RWPE2 (cell line): Measurements from ENCODE around the gene URM1.
A peak's percentile ranks its signal among the peaks of the same experiment; 100 is the strongest.

ENCODE experiments used
- ATAC-seq: fragments of 200-7000 bp; cut with Tn5 transposase; 3 replicates; pipeline ENCODE4 v1.9.1; 2021; ENCODE audit warnings: low read depth
- DNase-seq: peaks from one replicate; pipeline ENCODE4 v3.0.0-alpha.2; 2020; ENCODE audit warnings: low spot score
- H3K27ac ChIP-seq: fragments of 450-650 bp; 2 replicates; pipeline ENCODE4 v1.5.1; 2017; ENCODE audit warnings: mild to moderate bottlenecking; ENCODE audit not compliant: poor library complexity, severe bottlenecking
- H3K27me3 ChIP-seq: fragments of 250-450 bp; sonication (Bioruptor Pico); 2 replicates; pipeline ENCODE4 v1.5.1; 2021; ENCODE audit warnings: mild to moderate bottlenecking, moderate library complexity; ENCODE audit not compliant: insufficient read depth, poor library complexity, severe bottlenecking
- H3K36me3 ChIP-seq: fragments of 250-450 bp; sonication (Bioruptor Pico); 2 replicates; pipeline ENCODE4 v1.5.1; 2020; ENCODE audit warnings: low read depth, mild to moderate bottlenecking, moderate library complexity
- H3K4me1 ChIP-seq: fragments of 250-450 bp; sonication (Bioruptor Pico); 2 replicates; pipeline ENCODE4 v1.5.1; 2021; ENCODE audit warnings: mild to moderate bottlenecking, moderate library complexity; ENCODE audit not compliant: insufficient read depth, poor library complexity, severe bottlenecking
- H3K4me3 ChIP-seq: fragments of 250-450 bp; sonication (Bioruptor Pico); 2 replicates; pipeline ENCODE4 v1.5.1; 2021; ENCODE audit warnings: mild to moderate bottlenecking, moderate library complexity; ENCODE audit not compliant: severe bottlenecking
- H3K9me3 ChIP-seq: fragments of 250-450 bp; sonication (Bioruptor Pico); 2 replicates; pipeline ENCODE4 v1.5.1; 2021; ENCODE audit warnings: mild to moderate bottlenecking, moderate library complexity; ENCODE audit not compliant: severe bottlenecking
- CTCF ChIP-seq: fragments of 450-650 bp; IDR thresholded peaks from one replicate; pipeline ENCODE4 v1.5.1; 2017; ENCODE audit warnings: mild to moderate bottlenecking, moderate library complexity; ENCODE audit not compliant: poor library complexity, severe bottlenecking

The URM1 gene

GRCh38 chr9:128369024-128369706 is 2.0 kb upstream of the URM1 start:
- DNase-seq: no peak
- no peak for ATAC-seq
- H3K9me3 ChIP-seq: no peaks in the 10 kb centered on the region

GRCh38 chr9:128370367-128370751 is 815 bp upstream of the URM1 start:
- no peak for DNase-seq
- H3K36me3 ChIP-seq: peaks cover 8% of the 10 kb centered on the region; the same call in 1 of the 2 replicates
- no peaks in the 10 kb centered on the region for H3K27me3 ChIP-seq
- no peaks in the 10 kb centered on the region for H3K9me3 ChIP-seq
- TF ChIP-seq CTCF: no peak
- H3K4me1 ChIP-seq: peaks cover 3% of the 10 kb centered on the region
- peak overlapping the region; percentile 62 for H3K27ac ChIP-seq
- peak; percentile 13 for ATAC-seq
- H3K4me3 ChIP-seq: peak overlapping the region; percentile 58

More at GRCh38 chr9:128369024-128369706, 2.0 kb upstream of the URM1 start:
- Histone ChIP-seq H3K27ac (no peak overlapping the region), H3K4me1 (peaks cover 3% of the 10 kb centered on the region), H3K36me3 (peaks cover 8% of the 10 kb centered on the region; the same call in 1 of the 2 replicates), H3K27me3 (no peaks in the 10 kb centered on the region), H3K4me3 (no peak overlapping the region)
- no peak for TF ChIP-seq CTCF

GRCh38 chr9:128371630-128372117 is 500 bp downstream of the URM1 start:
- Histone ChIP-seq H3K36me3 (peaks cover 15% of the 10 kb centered on the region; the same call in 1 of the 2 replicates), H3K4me1 (peaks cover 3% of the 10 kb centered on the region), H3K4me3 (peak overlapping the region; percentile 58), H3K27ac (peak overlapping the region; percentile 62), H3K9me3 (no peaks in the 10 kb centered on the region), H3K27me3 (no peaks in the 10 kb centered on the region)
- DNase-seq: no peak
- ATAC-seq: no peak; the same call in 2 of the 3 replicates
- no peak for TF ChIP-seq CTCF

- Histone ChIP-seq H3K4me1 (peaks cover 3% of the 10 kb centered on the region), H3K36me3 (peaks cover 20% of the 10 kb centered on the region; the same call in 1 of the 2 replicates), H3K27me3 (no peaks in the 10 kb centered on the region), H3K9me3 (no peaks in the 10 kb centered on the region), H3K4me3 (peak overlapping the region; percentile 58), H3K27ac (peak overlapping the region; percentile 62)
- ATAC-seq (no peak), DNase-seq (no peak)
- no peak for TF ChIP-seq CTCF
These were observed 1.0 kb downstream of the URM1 start for GRCh38 chr9:128372188-128372641.

GRCh38 chr9:128372784-128373183 is 1.6 kb downstream of the URM1 start:
- TF ChIP-seq CTCF: no peak
- Histone ChIP-seq H3K4me3 (no peak overlapping the region), H3K36me3 (peaks cover 26% of the 10 kb centered on the region), H3K27me3 (no peaks in the 10 kb centered on the region), H3K27ac (peak overlapping the region; percentile 62), H3K9me3 (no peaks in the 10 kb centered on the region), H3K4me1 (peaks cover 3% of the 10 kb centered on the region)
- ATAC-seq (no peak), DNase-seq (no peak)
